Motor neuron (in vitro differentiated cells): ENCODE results near the gene SNCB. TPM values are rescaled to one million over a fixed set of nuclear protein-coding genes. Genes with fewer than 3 reads are reported as not detected.

Experiments used
- ATAC-seq, 8 experiments: fragments of 200-7000 bp; cut with Tn5 transposase; replicated peaks in 6 of 8; 2 replicates each; pipeline ENCODE4 v1.8.0; 2021; ENCODE audit warnings: mild to moderate bottlenecking in 8 of 8, moderate library complexity in 8 of 8
- H3K27ac ChIP-seq, 2 donors: fragments of 250-450 bp; sonication (Bioruptor Pico); 2 replicates each; pipeline ENCODE4 v1.9.0; 2021; ENCODE audit warnings: antibody characterized with exemption in 2 of 2, mild to moderate bottlenecking in 2 of 2, moderate library complexity in 1 of 2
- H3K4me1 ChIP-seq, 2 donors: fragments of 250-450 bp; sonication (Bioruptor Pico); replicated peaks in 1 of 2; 2 replicates each; pipeline ENCODE4 v1.6.1; 2021; ENCODE audit warnings: antibody characterized with exemption in 2 of 2, mild to moderate bottlenecking in 2 of 2, moderate library complexity in 1 of 2
- H3K4me3 ChIP-seq, 5 donors: fragments of 250-450 bp; sonication (Bioruptor Pico); 2 replicates each; pipeline ENCODE4 v1.9.0; 2021; ENCODE audit warnings: antibody characterized with exemption in 5 of 5, mild to moderate bottlenecking in 5 of 5, moderate library complexity in 4 of 5
- WGBS, 10 experiments: fragments of 450-650 bp; shearing (Covaris generic); methylation state at CpG; one replicate each; pipeline ENCODE4 v1.0.0; 2022; 5-methylcytosine and 5-hydroxymethylcytosine counted together
- in situ Hi-C, 9 experiments: fragments of 400-800 bp; cut with MboI; loops; one replicate each; pipeline ENCODE4 v1.15.0; 2021; ENCODE audit warnings: low sequenced_read_pairs in 9 of 9, low pct_unique_long_range_greater_than_20kb in 2 of 9; ENCODE audit not compliant: unreplicated experiment in 9 of 9
- total RNA-seq, 8 experiments: library from RNA; unstranded; fragments of 300-600 nt; gene quantifications; 2 replicates each; pipeline versions ENCODE4 v1.2.3 to v1.2.4, GENCODE V29; 2022

The SNCB gene
- total RNA-seq, 8 experiments from 2014 or later, result 0.58 to 10.8 (median 3.9) TPM; not detected in 2

DNA sequence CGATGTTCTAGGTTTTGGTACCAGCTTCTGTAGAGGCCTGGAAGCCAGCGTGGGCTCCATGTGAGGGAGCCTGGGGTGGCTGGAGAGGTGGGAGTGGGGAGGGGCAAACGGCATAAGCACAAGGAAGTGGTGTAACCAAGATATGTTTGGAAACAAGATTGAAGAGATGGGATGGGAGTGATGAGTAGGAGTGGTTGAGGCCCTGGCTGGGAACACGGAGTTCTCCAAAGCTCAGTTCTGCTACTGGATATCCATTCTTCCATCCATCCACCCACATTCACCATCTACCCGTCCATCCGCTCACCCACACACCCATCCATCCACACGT lies 29.1 kb upstream of the SNCB start:
- in situ Hi-C loops, result loop anchor here in 6 of 9 experiments (25.0 kb wide), 3 partner anchors 253 to 453 kb away; no protein-coding TSS in a partner anchor
- Histone ChIP-seq H3K27ac (no peak overlapping the region), H3K4me1 (peaks cover 5 to 7% of the 10 kb centered on the region in 2 donors), H3K4me3 (no peak overlapping the region)
- ATAC-seq, result no peak
- 64 to 82% (median 80%) methylated on average over 1 to 3 of the region's 7 CpGs; no CpG with 5 or more reads in 5 of the 10 experiments for whole genome bisulfite sequencing, 10 experiments

DNA sequence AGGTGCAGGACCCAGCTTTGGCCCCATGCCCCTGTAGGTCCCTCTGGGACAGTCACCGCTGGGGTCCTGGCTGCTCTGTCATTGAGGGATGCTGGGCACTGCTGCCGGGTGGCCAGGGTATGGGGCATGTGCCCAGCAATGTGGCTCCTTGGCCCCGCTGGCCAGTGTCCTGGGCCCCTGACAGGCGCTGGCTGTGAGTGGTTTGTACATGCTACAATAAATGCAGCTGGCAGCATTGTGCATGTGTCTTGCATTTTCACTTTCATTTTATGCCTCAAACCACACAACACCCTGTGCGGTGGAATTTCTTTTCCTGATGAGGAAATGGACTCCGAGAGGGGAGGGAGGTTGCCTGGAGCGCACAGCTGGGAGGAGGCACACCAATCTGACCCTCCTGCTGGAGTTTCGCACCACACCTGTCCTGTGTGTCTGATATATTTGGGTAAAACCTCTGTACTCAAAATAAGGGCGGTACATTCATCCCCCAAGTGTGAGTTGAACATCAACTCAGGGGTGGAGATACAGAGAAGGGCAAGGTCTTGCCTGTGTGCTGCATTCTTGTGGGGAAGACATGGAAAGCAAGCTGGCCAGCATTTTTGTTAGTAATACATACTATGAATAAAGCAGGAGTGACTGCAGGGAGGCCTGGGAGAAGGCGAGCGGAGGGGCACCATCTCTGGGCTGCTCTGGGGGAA lies 28.6 kb upstream of the SNCB start:
- Histone ChIP-seq H3K4me1 (peaks cover 0 to 2% of the 10 kb centered on the region in 2 donors), H3K4me3 (no peak overlapping the region), H3K27ac (no peak overlapping the region)
- WGBS, 10 experiments, result 67 to 90% (median 75%) methylated on average over 1 to 7 of the region's 11 CpGs; no CpG with 5 or more reads in 4 of the 10 experiments
- in situ Hi-C loops, result loop anchor here in 6 of 9 experiments (25.0 kb wide), 3 partner anchors 253 to 453 kb away; no protein-coding TSS in a partner anchor
- ATAC-seq, result peak in 2 of 8 experiments; percentile 67 to 72

DNA sequence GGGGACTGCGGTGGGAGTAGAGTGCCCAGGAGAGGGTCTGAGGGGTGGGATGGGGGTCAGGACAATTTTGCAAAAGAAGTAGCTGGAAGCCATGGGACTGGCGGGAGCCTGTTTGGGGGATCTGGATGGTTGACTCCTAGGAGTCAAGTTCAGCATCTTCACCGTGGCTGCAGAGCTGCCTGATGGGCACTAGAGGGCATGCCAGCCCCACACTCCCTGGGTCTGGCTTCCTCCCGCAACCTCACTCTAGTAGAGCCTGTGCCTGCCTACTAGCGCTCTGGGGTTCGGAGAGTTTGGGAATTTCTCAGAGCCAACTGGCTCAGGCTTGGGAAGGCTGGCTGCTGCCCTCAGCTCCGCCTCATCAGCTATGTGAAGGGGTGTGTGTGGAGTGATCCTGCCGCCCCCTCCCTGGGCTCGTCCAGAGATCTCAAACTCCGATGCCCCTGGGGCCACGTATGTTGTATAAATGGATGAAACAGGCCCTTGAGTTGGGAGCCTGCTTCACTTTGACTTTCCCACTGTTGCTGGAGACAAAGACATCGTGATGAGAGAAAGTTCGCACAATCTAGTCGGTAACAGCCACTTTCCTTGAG lies 27.8 kb upstream of the SNCB start:
- Histone ChIP-seq H3K27ac (no peak overlapping the region), H3K4me1 (peaks cover 0 to 2% of the 10 kb centered on the region in 2 donors), H3K4me3 (no peak overlapping the region)
- 34 to 83% (median 46%) methylated on average over 1 to 6 of the region's 14 CpGs; no CpG with 5 or more reads in 5 of the 10 experiments for WGBS, 10 experiments
- ATAC-seq, result peak; percentile 38 to 79 (median 70)
- in situ Hi-C loops, result loop anchor here in 6 of 9 experiments (25.0 kb wide), 3 partner anchors 254 to 454 kb away; no protein-coding TSS in a partner anchor

DNA sequence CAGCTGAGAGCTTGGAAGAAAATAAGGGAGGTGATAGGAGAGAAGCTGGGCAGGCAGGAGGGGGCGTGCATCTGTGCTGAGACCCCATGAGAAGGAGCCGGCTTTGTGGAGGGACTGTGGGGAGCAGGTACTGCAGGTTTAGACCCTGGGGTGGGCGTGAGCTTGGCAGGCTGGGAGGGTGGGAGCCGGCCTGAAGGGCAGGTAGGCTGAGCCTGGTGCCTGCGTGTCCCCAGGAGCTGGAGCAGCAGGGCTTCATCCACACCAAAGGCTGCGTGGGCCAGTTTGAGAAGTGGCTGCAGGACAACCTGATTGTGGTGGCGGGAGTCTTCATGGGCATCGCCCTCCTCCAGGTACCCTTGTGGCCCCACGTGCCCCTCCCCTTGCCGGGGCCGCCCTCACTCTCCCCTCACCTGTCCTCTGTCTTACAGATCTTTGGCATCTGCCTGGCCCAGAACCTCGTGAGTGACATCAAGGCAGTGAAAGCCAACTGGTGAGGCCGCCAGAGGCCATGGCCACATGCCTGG lies 26.2 kb upstream of the SNCB start:
- WGBS, 10 experiments, result 60 to 100% (median 67%) methylated on average over 1 to 3 of the region's 13 CpGs; no CpG with 5 or more reads in 7 of the 10 experiments
- H3K4me3 ChIP-seq, result no peak overlapping the region
- H3K4me1 ChIP-seq, result peaks cover 0 to 2% of the 10 kb centered on the region in 2 donors
- no peak for ATAC-seq
- in situ Hi-C loops, result loop anchor here in 6 of 9 experiments (25.0 kb wide), 3 partner anchors 256 to 456 kb away; no protein-coding TSS in a partner anchor
- H3K27ac ChIP-seq, result no peak overlapping the region

DNA sequence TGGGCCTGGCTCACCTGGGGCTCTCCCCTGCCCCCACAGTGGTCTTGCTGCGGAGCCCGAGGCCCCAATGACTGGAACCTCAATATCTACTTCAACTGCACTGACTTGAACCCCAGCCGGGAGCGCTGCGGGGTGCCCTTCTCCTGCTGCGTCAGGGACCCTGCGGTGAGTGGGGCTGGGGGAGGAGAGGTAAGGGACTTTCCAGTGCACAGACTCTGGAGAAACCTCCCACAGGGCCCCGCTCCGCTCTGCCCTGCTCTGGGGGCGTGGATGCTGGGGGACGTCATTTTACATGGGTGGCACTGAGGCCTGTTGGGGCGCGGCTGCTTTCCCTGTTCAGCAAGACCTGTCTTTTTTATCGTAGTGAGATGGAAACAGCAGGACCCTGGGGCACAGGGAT lies 24.5 kb upstream of the SNCB start:
- H3K27ac ChIP-seq, result no peak overlapping the region
- no peak overlapping the region for H3K4me3 ChIP-seq
- ATAC-seq, result peak in 1 of 8 experiments; percentile 6
- in situ Hi-C loops, result loop anchor here in 6 of 9 experiments (25.0 kb wide), 3 partner anchors 257 to 457 kb away; no protein-coding TSS in a partner anchor
- 54 to 100% (median 91%) methylated on average over 1 to 11 of the region's 14 CpGs; no CpG with 5 or more reads in 6 of the 10 experiments for WGBS, 10 experiments
- no peaks in the 10 kb centered on the region for H3K4me1 ChIP-seq

DNA sequence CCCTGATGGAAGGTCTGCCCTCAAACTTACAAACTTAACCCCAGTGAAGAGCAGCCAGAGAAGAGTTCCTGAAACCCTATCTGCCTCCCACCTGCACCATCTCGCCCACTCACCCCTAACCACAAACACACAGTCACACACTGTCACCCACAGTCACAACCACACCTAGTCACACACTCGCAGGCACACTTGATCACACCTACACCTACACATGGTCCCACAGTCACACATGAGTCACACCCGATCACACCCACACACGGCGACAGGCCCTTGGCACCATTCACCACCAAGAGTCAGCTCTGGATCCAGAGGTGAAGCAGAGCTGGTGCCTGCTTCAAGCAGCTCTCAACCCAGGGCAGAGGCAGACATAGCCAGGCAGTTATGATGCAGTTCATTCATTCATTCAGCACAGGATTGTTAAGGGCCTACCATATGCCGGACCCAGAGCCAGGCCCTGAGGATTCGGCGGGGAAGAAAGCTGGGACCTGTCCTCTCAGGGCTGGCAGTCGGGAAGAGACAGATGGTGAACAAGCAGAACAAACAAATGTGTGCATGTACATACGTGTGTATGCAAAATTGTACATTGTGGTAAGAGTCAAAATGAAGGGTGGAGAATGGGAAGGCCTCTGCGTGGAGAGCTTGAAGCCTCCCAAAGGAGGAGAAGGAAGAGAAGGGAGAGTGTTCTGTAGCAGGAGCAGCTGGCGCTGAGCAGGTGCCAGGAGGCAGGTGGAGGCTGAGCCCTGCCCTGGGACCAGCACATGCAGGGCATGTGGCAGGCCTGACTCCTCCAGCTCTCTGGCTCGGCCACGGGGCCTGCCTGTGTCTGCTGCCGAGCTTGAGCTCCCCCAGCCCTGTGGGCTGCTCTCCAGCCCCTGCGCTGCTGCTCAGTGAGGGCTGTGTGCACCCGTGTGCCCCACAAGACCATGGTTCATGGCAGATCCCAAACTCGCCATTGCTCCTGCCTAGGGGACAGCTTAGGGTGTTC lies 23.4 kb upstream of the SNCB start:
- Histone ChIP-seq H3K27ac (no peak overlapping the region), H3K4me3 (no peak overlapping the region), H3K4me1 (peaks cover 0 to 3% of the 10 kb centered on the region in 2 donors)
- in situ Hi-C loops, result loop anchor here in 6 of 9 experiments (25.0 kb wide), 3 partner anchors 259 to 459 kb away; no protein-coding TSS in a partner anchor
- peak in 3 of 8 experiments; percentile 53 to 86 (median 79) for ATAC-seq
- 23 to 100% (median 86%) methylated on average over 1 to 8 of the region's 18 CpGs; no CpG with 5 or more reads in 2 of the 10 experiments for WGBS, 10 experiments

DNA sequence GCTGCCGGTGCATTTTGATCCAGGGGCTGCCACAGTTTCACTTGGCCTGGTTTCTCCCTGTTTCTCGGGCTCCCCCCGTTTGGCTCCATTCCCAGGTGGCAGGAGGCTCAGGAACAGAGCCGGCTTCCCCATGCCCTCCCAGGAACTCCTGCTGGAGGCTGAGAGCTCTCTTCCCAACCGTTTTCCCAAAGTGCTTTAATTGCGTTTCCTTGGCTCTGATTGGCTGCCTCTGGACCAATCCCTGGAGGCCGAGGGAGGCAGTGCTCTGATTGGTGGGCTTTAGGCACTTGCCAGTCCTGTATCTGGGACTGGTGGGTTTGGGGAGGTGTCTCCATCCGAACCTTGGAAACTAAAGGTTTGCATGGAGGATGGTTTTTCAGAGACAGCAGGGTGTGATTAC lies 21.8 kb upstream of the SNCB start:
- no peak for ATAC-seq
- H3K27ac ChIP-seq, result no peak overlapping the region
- H3K4me1 ChIP-seq, result peaks cover 5 to 9% of the 10 kb centered on the region in 2 donors
- no peak overlapping the region for H3K4me3 ChIP-seq
- in situ Hi-C loops, result loop anchor here in 6 of 9 experiments (25.0 kb wide), 3 partner anchors 260 to 460 kb away; no protein-coding TSS in a partner anchor
- 32 to 100% (median 61%) methylated on average over 1 to 6 of the region's 8 CpGs; no CpG with 5 or more reads in 3 of the 10 experiments for WGBS, 10 experiments

DNA sequence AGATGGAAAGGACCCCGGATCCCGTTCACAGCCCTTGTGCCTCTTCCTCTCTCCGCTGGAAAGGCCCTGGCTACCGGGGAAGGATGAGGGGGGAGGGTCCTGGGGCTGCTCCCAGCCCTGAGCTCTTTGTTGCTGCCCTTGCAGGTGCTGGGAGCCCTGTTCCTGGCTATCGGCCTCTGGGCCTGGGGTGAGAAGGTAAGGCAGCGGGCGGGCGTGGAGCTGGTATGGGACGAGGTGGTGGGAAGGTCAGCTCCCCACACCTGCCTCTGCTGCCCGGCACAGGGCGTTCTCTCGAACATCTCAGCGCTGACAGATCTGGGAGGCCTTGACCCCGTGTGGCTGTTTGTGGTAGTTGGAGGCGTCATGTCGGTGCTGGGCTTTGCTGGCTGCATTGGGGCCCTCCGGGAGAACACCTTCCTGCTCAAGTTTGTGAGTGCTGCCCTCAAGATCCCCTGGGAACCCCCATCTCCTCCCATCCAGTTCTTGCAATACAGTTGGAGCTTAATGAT lies 21.2 kb upstream of the SNCB start:
- ATAC-seq, result no peak
- H3K4me1 ChIP-seq, result peaks cover 8 to 12% of the 10 kb centered on the region in 2 donors
- in situ Hi-C loops, result loop anchor here in 6 of 9 experiments (25.0 kb wide), 3 partner anchors 261 to 461 kb away; no protein-coding TSS in a partner anchor
- H3K27ac ChIP-seq, result no peak overlapping the region
- WGBS, 10 experiments, result 42 to 87% (median 64%) methylated on average over 2 to 6 of the region's 17 CpGs; no CpG with 5 or more reads in 6 of the 10 experiments
- H3K4me3 ChIP-seq, result no peak overlapping the region

DNA sequence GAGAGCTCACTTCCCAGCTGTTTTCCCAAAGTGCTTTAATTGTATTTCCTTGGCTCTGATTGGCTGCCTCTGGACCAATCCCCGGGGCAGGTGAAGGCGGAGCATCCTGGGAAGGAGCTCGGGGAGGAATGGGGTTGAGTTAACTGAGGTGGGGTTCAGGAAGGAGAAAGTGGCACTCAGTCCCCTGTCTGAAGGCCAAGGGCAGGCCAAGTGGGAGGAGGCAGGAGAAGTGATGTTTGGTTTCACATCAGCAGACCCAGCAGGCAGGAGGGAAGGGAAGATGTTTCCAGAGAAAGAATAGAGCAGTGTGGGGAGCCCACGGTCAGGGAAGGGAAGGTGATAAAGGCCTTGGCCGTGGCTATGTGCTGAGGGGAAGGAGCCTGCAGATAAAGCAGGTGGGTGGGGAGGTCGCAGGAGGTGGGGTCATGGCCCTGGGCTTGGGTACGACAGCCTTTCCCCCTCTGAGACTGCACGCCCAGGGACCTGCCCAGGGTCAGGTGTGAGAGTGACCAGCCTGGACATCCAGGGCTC lies 20.1 kb upstream of the SNCB start:
- Histone ChIP-seq H3K4me1 (peaks cover 10 to 14% of the 10 kb centered on the region in 2 donors), H3K27ac (no peak overlapping the region), H3K4me3 (no peak overlapping the region)
- WGBS, 10 experiments, result 46 to 95% (median 64%) methylated on average over 3 to 7 of the region's 8 CpGs; no CpG with 5 or more reads in 2 of the 10 experiments
- in situ Hi-C loops, result loop anchor here in 6 of 9 experiments (25.0 kb wide), 3 partner anchors 262 to 462 kb away; no protein-coding TSS in a partner anchor
- ATAC-seq, result no peak

DNA sequence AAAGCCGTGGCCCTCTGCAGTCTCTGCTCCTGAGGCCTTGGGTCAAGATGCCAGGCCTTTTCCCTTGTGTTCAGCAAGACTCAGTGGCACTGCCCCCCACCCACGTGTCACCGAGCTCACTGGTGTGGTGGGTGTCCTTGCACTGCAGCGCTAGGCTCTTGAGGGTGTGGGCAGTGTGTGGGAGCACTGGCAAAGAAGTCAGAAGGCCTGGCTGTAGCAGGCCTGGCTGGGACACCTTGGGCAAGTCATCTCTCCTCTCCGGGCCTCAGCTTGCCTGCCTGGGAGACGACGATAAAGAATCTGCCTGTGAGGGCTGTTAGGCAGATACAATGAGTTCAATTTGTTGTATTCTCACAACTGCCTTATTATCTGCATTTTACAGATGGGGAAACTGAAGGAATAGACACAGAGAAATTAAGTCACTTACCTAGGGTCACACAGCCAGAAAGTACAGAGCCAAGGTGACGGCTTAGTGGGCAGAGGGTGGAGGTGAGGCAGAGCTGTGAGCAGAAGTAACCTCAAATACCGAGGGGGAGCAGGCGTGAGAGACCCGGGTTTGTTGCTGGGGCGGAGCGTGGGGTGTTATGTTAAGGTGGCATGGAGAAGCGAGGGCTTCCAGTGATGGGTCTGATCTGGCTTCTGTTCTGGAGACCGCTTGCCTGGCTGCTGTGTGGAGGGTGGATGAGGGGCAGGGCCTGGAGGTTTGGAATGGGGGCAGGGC lies 18.3 kb upstream of the SNCB start:
- Histone ChIP-seq H3K4me1 (peaks cover 10 to 14% of the 10 kb centered on the region in 2 donors), H3K27ac (no peak overlapping the region), H3K4me3 (peak overlapping the region; percentile 43 to 59 (median 49))
- in situ Hi-C loops, result loop anchor here in 1 of 9 experiments (25.0 kb wide), 1 partner anchor 911 kb away; no protein-coding TSS in a partner anchor
- no peak for ATAC-seq
- 13 to 90% (median 80%) methylated on average over 2 to 14 of the region's 15 CpGs; no CpG with 5 or more reads in 4 of the 10 experiments for WGBS, 10 experiments
